Medulla oblongata (tissue), 1 donor: ENCODE measurements around the gene PPP5C.
"Not testable (repeated sequence)": the region's sequence is repeated elsewhere in the genome, so short reads cannot be mapped to it uniquely, and the experiment has no call there.

Source experiments
- DNase-seq: peaks from one replicate; pipeline ENCODE4 v3.0.0-alpha.2; 2015; ENCODE audit errors: extremely low spot score

The PPP5C gene

GRCh38 chr19:46386151-46386550 lies 39.3 kb downstream of the PPP5C start:
- no peak for DNase-seq

- DNase-seq = no peak
These were observed 40.3 kb downstream of the PPP5C start for GRCh38 chr19:46386996-46387712.

- no peak for DNase-seq
These were observed 40.8 kb downstream of the PPP5C start for GRCh38 chr19:46387713-46388130.

GRCh38 chr19:46388311-46389095 lies 41.6 kb downstream of the PPP5C start:
- DNase-seq = no peak

- DNase-seq = no peak
These were observed 43.4 kb downstream of the PPP5C start for GRCh38 chr19:46390121-46390858.

- DNase-seq = no peak
These were observed 44.0 kb downstream of the PPP5C start for GRCh38 chr19:46390866-46391265.

GRCh38 chr19:46391296-46392251 lies 44.7 kb downstream of the PPP5C start:
- no peak for DNase-seq

GRCh38 chr19:46392252-46392801 lies 45.4 kb downstream of the PPP5C start:
- peak; percentile 54 for DNase-seq

- DNase-seq = no peak
These were observed 46.0 kb downstream of the PPP5C start for GRCh38 chr19:46392837-46393236.

GRCh38 chr19:46393456-46394401 lies 46.8 kb downstream of the PPP5C start:
- no peak for DNase-seq

- DNase-seq = no peak
These were observed 47.5 kb downstream of the PPP5C start for GRCh38 chr19:46394402-46394797.

- DNase-seq = not testable (repeated sequence)
These were observed 51.1 kb downstream of the PPP5C start for GRCh38 chr19:46397801-46398479.

GRCh38 chr19:46402725-46403124 lies 55.8 kb downstream of the PPP5C start:
- DNase-seq = no peak

- no peak for DNase-seq
These were observed 57.3 kb downstream of the PPP5C start for GRCh38 chr19:46404055-46404752.

GRCh38 chr19:46404753-46405468 lies 58.0 kb downstream of the PPP5C start:
- DNase-seq = no peak

- DNase-seq = no peak
These were observed 60.1 kb downstream of the PPP5C start for GRCh38 chr19:46406976-46407375.

- DNase-seq = no peak
These were observed 61.2 kb downstream of the PPP5C start for GRCh38 chr19:46407856-46408663.
